BE2C (cell line): ENCODE results near the gene SAPCD1.
"Not testable (repeated sequence)": the region's sequence is repeated elsewhere in the genome, so short reads cannot be mapped to it uniquely, and the experiment has no call there.

Source experiments
- DNase-seq: peaks from one replicate; pipeline ENCODE4 v3.0.0-alpha.2; 2020
- H3K27me3 ChIP-seq: fragments of 250-450 bp; sonication (Bioruptor Pico); 2 replicates; pipeline ENCODE4 v1.5.1; 2020; ENCODE audit warnings: mild to moderate bottlenecking
- H3K36me3 ChIP-seq: fragments of 250-450 bp; sonication (Bioruptor Pico); 2 replicates; pipeline ENCODE4 v1.5.1; 2020; ENCODE audit warnings: mild to moderate bottlenecking
- H3K4me1 ChIP-seq: fragments of 250-450 bp; sonication (Bioruptor Pico); 2 replicates; pipeline ENCODE4 v1.5.1; 2020
- H3K4me3 ChIP-seq: 2 replicates; pipeline ENCODE4 v1.5.1; 2011; ENCODE audit warnings: low read depth, low read length
- H3K9me3 ChIP-seq: fragments of 250-450 bp; sonication (Bioruptor Pico); 2 replicates; pipeline ENCODE4 v1.5.1; 2020
- TF ChIP-seq, protein P1 (sequence below): IDR thresholded peaks from 2 replicates; pipeline ENCODE4 v1.5.1; 2012; ENCODE audit warnings: mild to moderate bottlenecking, low read depth, low read length

SAPCD1 gene

GRCh38 chr6:31792761-31793171 lies 30.3 kb downstream of the SAPCD1 start:
- DNase-seq = no peak
- Histone ChIP-seq H3K36me3 (peaks cover 44% of the 10 kb centered on the region), H3K4me1 (no peaks in the 10 kb centered on the region), H3K27me3 (no peaks in the 10 kb centered on the region), H3K9me3 (no peaks in the 10 kb centered on the region), H3K4me3 (no peak overlapping the region)
- TF ChIP-seq, protein P1, sequence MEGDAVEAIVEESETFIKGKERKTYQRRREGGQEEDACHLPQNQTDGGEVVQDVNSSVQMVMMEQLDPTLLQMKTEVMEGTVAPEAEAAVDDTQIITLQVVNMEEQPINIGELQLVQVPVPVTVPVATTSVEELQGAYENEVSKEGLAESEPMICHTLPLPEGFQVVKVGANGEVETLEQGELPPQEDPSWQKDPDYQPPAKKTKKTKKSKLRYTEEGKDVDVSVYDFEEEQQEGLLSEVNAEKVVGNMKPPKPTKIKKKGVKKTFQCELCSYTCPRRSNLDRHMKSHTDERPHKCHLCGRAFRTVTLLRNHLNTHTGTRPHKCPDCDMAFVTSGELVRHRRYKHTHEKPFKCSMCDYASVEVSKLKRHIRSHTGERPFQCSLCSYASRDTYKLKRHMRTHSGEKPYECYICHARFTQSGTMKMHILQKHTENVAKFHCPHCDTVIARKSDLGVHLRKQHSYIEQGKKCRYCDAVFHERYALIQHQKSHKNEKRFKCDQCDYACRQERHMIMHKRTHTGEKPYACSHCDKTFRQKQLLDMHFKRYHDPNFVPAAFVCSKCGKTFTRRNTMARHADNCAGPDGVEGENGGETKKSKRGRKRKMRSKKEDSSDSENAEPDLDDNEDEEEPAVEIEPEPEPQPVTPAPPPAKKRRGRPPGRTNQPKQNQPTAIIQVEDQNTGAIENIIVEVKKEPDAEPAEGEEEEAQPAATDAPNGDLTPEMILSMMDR = no peak

- H3K4me3 ChIP-seq = peak overlapping the region; percentile 100
- not testable (repeated sequence) for H3K4me1 ChIP-seq, H3K9me3 ChIP-seq, DNase-seq, H3K27me3 ChIP-seq
- peaks cover 47% of the 10 kb centered on the region for H3K36me3 ChIP-seq
Observed at GRCh38 chr6:31793927-31794245, 31.4 kb downstream of the SAPCD1 start.

- TF ChIP-seq, protein P1 = no peak
- Histone ChIP-seq H3K4me1 (no peaks in the 10 kb centered on the region), H3K9me3 (no peaks in the 10 kb centered on the region), H3K4me3 (peak overlapping the region; percentile 100), H3K27me3 (no peaks in the 10 kb centered on the region), H3K36me3 (peaks cover 42% of the 10 kb centered on the region)
- DNase-seq = no peak
Observed at GRCh38 chr6:31794294-31794865, 31.9 kb downstream of the SAPCD1 start.

DNA sequence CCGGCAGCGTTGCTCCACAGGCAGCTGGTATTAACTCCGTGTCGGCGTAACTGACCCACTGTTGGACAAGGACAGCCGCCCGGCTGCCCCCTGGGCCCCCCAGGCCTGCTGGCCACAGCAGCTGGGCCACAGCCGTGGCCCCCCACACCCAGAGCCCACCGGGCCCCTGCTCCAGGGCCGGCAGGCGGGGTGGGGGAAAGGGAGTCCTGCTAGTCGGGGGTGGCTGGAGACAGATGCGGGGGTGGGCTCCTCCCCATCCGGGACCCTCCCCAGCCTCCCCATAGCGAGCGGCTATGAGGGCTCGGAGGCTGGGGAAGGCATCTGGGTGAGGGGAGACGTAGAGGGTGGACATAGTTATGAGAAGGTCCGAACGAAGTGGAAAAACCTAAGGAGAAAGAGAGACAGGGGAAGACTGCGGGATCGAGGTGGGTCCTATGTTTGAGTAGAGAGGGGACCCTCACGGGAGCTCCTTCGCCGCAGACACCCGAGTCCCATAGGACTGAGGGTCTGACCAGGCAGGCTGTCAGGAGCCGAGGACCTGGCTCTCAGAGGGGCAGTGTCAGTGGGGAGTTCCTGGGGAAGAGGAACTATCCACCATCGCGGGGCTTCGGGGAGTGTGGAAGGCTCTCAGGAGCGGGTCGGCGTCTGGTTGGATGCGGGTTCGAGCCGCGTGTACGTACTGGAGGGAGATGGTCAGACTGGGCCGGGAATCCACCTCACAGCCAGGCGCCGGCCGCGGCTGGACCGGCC lies 32.6 kb downstream of the SAPCD1 start:
- peak overlapping the region; percentile 100 for H3K4me3 ChIP-seq
- no peaks in the 10 kb centered on the region for H3K9me3 ChIP-seq
- no peaks in the 10 kb centered on the region for H3K27me3 ChIP-seq
- TF ChIP-seq, protein P1 = no peak
- DNase-seq = no peak
- H3K4me1 ChIP-seq = no peaks in the 10 kb centered on the region
- H3K36me3 ChIP-seq = peaks cover 38% of the 10 kb centered on the region

DNA sequence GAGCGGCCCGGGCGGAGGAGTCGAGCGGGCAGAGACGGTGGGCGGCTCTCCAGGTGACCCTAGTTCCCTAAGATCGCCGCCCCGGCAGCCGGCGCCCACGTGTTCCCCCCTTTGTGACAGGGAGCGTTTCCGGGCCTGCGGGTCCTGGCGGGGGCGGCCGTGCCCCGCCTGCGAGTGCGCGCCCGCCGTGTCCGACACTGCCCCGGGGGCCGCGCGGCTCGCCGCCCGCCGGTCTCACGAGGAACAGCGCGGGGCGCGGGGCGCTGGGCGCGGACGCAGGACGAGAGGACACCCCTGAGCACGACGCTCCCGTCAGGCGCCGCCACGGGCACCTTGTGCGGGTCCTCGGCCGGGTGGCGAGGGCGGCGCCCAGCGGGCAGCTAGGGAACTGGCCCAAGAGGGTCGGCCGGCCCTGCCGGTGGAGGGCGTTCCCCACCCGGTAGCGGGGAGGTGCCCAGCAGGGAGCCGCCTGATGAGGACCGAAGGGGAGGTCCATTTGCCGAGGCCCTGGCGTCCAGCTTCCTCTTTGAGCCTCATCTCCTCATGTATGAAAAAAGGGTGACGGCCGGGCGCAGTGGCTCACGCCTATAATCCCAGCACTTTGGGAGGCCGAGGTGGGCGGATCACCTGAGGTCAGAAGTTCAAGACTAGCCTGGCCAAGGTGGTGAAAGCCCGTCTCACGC lies 33.3 kb downstream of the SAPCD1 start, which contains the start of gene VARS1:
VARS1 (minus strand) TSS at position 137 of the 683 bp plus-strand sequence. CDS start 535 bp downstream, outside the sequence.
- Histone ChIP-seq H3K4me1 (no peaks in the 10 kb centered on the region), H3K36me3 (peaks cover 31% of the 10 kb centered on the region), H3K9me3 (no peaks in the 10 kb centered on the region), H3K4me3 (peak within 1 kb of the TSS; percentile 100), H3K27me3 (no peaks in the 10 kb centered on the region)
- peak; percentile 93 for DNase-seq
- TF ChIP-seq, protein P1 = peak; percentile 72

- Histone ChIP-seq H3K36me3 (peaks cover 19% of the 10 kb centered on the region), H3K4me3 (no peak overlapping the region), H3K27me3 (no peaks in the 10 kb centered on the region), H3K4me1 (no peaks in the 10 kb centered on the region), H3K9me3 (no peaks in the 10 kb centered on the region)
- TF ChIP-seq, protein P1 = no peak
- no peak for DNase-seq
Observed at GRCh38 chr6:31796993-31797385, 34.5 kb downstream of the SAPCD1 start.
